ENCODE measurements around the gene INPP1. TPM values are rescaled to one million over a fixed set of nuclear protein-coding genes. Genes with fewer than 3 reads are reported as not detected.

Gene INPP1
- total RNA-seq, 1 donor from 2014 or later = 11.3 TPM

- peak overlapping the region; percentile 77 for H3K4me3 ChIP-seq (ENCODE audit: insufficient read depth, low read depth, low read length)
- no peaks in the 10 kb centered on the region for H3K9me3 Mint-ChIP-seq (ENCODE audit: unreplicated experiment)
- peak overlapping the region; percentile 86 for H3K9ac ChIP-seq (ENCODE audit: low read length)
- H3K9me3 ChIP-seq (ENCODE audit: insufficient read depth, low read depth, low read length) = no peaks in the 10 kb centered on the region
- no peaks in the 10 kb centered on the region for H3K27me3 ChIP-seq (ENCODE audit: insufficient read depth, low read length)
- H3K4me2 ChIP-seq (ENCODE audit: low read length) = peak overlapping the region; percentile 96
- TF ChIP-seq, protein P1, sequence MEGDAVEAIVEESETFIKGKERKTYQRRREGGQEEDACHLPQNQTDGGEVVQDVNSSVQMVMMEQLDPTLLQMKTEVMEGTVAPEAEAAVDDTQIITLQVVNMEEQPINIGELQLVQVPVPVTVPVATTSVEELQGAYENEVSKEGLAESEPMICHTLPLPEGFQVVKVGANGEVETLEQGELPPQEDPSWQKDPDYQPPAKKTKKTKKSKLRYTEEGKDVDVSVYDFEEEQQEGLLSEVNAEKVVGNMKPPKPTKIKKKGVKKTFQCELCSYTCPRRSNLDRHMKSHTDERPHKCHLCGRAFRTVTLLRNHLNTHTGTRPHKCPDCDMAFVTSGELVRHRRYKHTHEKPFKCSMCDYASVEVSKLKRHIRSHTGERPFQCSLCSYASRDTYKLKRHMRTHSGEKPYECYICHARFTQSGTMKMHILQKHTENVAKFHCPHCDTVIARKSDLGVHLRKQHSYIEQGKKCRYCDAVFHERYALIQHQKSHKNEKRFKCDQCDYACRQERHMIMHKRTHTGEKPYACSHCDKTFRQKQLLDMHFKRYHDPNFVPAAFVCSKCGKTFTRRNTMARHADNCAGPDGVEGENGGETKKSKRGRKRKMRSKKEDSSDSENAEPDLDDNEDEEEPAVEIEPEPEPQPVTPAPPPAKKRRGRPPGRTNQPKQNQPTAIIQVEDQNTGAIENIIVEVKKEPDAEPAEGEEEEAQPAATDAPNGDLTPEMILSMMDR (IDR thresholded peaks at IDR 0.05; ENCODE audit: insufficient read depth, low read depth, low read length) = peak; percentile 18
- no peak for TF ChIP-seq EZH2 (IDR thresholded peaks at IDR 0.05; ENCODE audit: insufficient read depth, low read length)
- peak overlapping the region; percentile 84 for H3K4me3 Mint-ChIP-seq (ENCODE audit: unreplicated experiment)
- peak overlapping the region; percentile 97 for H2AFZ ChIP-seq (ENCODE audit: low read depth, low read length)
- DNase-seq (ENCODE audit: low read depth) (no peak), FAIRE-seq (no peak)
- no peaks in the 10 kb centered on the region for H3K27me3 Mint-ChIP-seq (ENCODE audit: low read depth, unreplicated experiment)
- peaks cover 18% of the 10 kb centered on the region for H3K79me2 ChIP-seq (ENCODE audit: insufficient read depth, low read length)
- H3K36me3 ChIP-seq (ENCODE audit: insufficient read depth, low read length) = no peaks in the 10 kb centered on the region
- H3K27ac Mint-ChIP-seq (ENCODE audit: unreplicated experiment) = no peak overlapping the region
- H3K4me1 ChIP-seq (ENCODE audit: insufficient read depth, low read length) = peaks cover 3% of the 10 kb centered on the region
- H4K20me1 ChIP-seq (ENCODE audit: insufficient read depth, low read length) = no peaks in the 10 kb centered on the region
- peak overlapping the region; percentile 19 for H3K27ac ChIP-seq (ENCODE audit: low read depth, low read length)
- H3K36me3 Mint-ChIP-seq (ENCODE audit: low read depth, unreplicated experiment) = no peaks in the 10 kb centered on the region
- H3K4me1 Mint-ChIP-seq (ENCODE audit: low read depth, unreplicated experiment) = peaks cover 4% of the 10 kb centered on the region
These were observed 963 bp downstream of the INPP1 start for GRCh38 chr2:190344276-190344827.

GRCh38 chr2:190350371-190350770 is 7.0 kb downstream of the INPP1 start:
- no peak overlapping the region for H3K4me3 ChIP-seq (ENCODE audit: insufficient read depth, low read depth, low read length)
- Mint-ChIP-seq H3K4me3 (ENCODE audit: unreplicated experiment) (no peak overlapping the region), H3K27ac (ENCODE audit: unreplicated experiment) (no peak overlapping the region), H3K9me3 (ENCODE audit: unreplicated experiment) (no peaks in the 10 kb centered on the region), H3K27me3 (ENCODE audit: low read depth, unreplicated experiment) (no peaks in the 10 kb centered on the region), H3K36me3 (ENCODE audit: low read depth, unreplicated experiment) (no peaks in the 10 kb centered on the region), H3K4me1 (ENCODE audit: low read depth, unreplicated experiment) (no peaks in the 10 kb centered on the region)
- H3K27ac ChIP-seq (ENCODE audit: low read depth, low read length) = no peak overlapping the region
- H2AFZ ChIP-seq (ENCODE audit: low read depth, low read length) = no peak overlapping the region
- DNase-seq (ENCODE audit: low read depth) (no peak), FAIRE-seq (no peak)
- H4K20me1 ChIP-seq (ENCODE audit: insufficient read depth, low read length) = no peaks in the 10 kb centered on the region
- H3K4me2 ChIP-seq (ENCODE audit: low read length) = no peak overlapping the region
- no peaks in the 10 kb centered on the region for H3K36me3 ChIP-seq (ENCODE audit: insufficient read depth, low read length)
- H3K79me2 ChIP-seq (ENCODE audit: insufficient read depth, low read length) = peaks cover 13% of the 10 kb centered on the region
- no peak overlapping the region for H3K9ac ChIP-seq (ENCODE audit: low read length)
- no peaks in the 10 kb centered on the region for H3K4me1 ChIP-seq (ENCODE audit: insufficient read depth, low read length)
- TF ChIP-seq EZH2 (IDR thresholded peaks at IDR 0.05; ENCODE audit: insufficient read depth, low read length) = no peak
- TF ChIP-seq, protein P1 (IDR thresholded peaks at IDR 0.05; ENCODE audit: insufficient read depth, low read depth, low read length) = no peak
- H3K9me3 ChIP-seq (ENCODE audit: insufficient read depth, low read depth, low read length) = no peaks in the 10 kb centered on the region
- no peaks in the 10 kb centered on the region for H3K27me3 ChIP-seq (ENCODE audit: insufficient read depth, low read length)

GRCh38 chr2:190351955-190352354 is 8.6 kb downstream of the INPP1 start:
- FAIRE-seq (no peak), DNase-seq (ENCODE audit: low read depth) (no peak)
- Histone ChIP-seq H3K79me2 (ENCODE audit: insufficient read depth, low read length) (no peaks in the 10 kb centered on the region), H2AFZ (ENCODE audit: low read depth, low read length) (no peak overlapping the region), H3K27ac (ENCODE audit: low read depth, low read length) (no peak overlapping the region), H3K9me3 (ENCODE audit: insufficient read depth, low read depth, low read length) (no peaks in the 10 kb centered on the region), H3K4me2 (ENCODE audit: low read length) (no peak overlapping the region), H4K20me1 (ENCODE audit: insufficient read depth, low read length) (no peaks in the 10 kb centered on the region), H3K4me3 (ENCODE audit: insufficient read depth, low read depth, low read length) (no peak overlapping the region), H3K9ac (ENCODE audit: low read length) (no peak overlapping the region), H3K27me3 (ENCODE audit: insufficient read depth, low read length) (no peaks in the 10 kb centered on the region), H3K36me3 (ENCODE audit: insufficient read depth, low read length) (no peaks in the 10 kb centered on the region), H3K4me1 (ENCODE audit: insufficient read depth, low read length) (no peaks in the 10 kb centered on the region)
- Mint-ChIP-seq H3K27me3 (ENCODE audit: low read depth, unreplicated experiment) (no peaks in the 10 kb centered on the region), H3K9me3 (ENCODE audit: unreplicated experiment) (no peaks in the 10 kb centered on the region), H3K4me3 (ENCODE audit: unreplicated experiment) (no peak overlapping the region), H3K4me1 (ENCODE audit: low read depth, unreplicated experiment) (no peaks in the 10 kb centered on the region), H3K36me3 (ENCODE audit: low read depth, unreplicated experiment) (no peaks in the 10 kb centered on the region), H3K27ac (ENCODE audit: unreplicated experiment) (no peak overlapping the region)
- no peak for TF ChIP-seq EZH2 (IDR thresholded peaks at IDR 0.05; ENCODE audit: insufficient read depth, low read length)
- TF ChIP-seq, protein P1 (IDR thresholded peaks at IDR 0.05; ENCODE audit: insufficient read depth, low read depth, low read length) = no peak
